Fibroblast of mammary gland (primary cell): Measurements from ENCODE around the gene PARD6G.
A peak's percentile ranks its signal among the peaks of the same experiment; 100 is the strongest.
"Not testable (repeated sequence)": the region's sequence is repeated elsewhere in the genome, so short reads cannot be mapped to it uniquely, and the experiment has no call there.

Source experiments
- DNase-seq: peaks from one replicate; pipeline ENCODE4 v3.0.0-alpha.2; 2010; ENCODE audit warnings: low read depth
- H3K4me3 ChIP-seq: 2 replicates; pipeline ENCODE4 v1.5.1; 2011; ENCODE audit warnings: low read depth, mild to moderate bottlenecking, low read length, moderate library complexity; ENCODE audit not compliant: control insufficient read depth
- CTCF ChIP-seq: conservative IDR thresholded peaks from 2 replicates; pipeline ENCODE4 v1.5.1; 2011; ENCODE audit warnings: low read depth, low read length, inconsistent platforms; ENCODE audit not compliant: control insufficient read depth, insufficient read depth

Gene PARD6G

GRCh38 chr18:80247393-80247841 lies at the start of gene PARD6G:
Gene PARD6G, minus strand, starts transcription at chr18:80247514. Its CDS starts 166 bp downstream, at chr18:80247348.
- H3K4me3 ChIP-seq: peak within 1 kb of the TSS; percentile 51
- peak; percentile 47 for DNase-seq
- TF ChIP-seq CTCF: no peak

GRCh38 chr18:80262241-80263033 lies 15.1 kb upstream of the PARD6G start:
- not testable (repeated sequence) for H3K4me3 ChIP-seq, DNase-seq
- TF ChIP-seq CTCF: peak; percentile 37

- no peak overlapping the region for H3K4me3 ChIP-seq
- no peak for DNase-seq
- no peak for TF ChIP-seq CTCF
These were observed 12.3 kb upstream of the PARD6G start for GRCh38 chr18:80259610-80260009.

GRCh38 chr18:80258640-80259039 lies 11.3 kb upstream of the PARD6G start:
- no peak for TF ChIP-seq CTCF
- no peak overlapping the region for H3K4me3 ChIP-seq
- no peak for DNase-seq

GRCh38 chr18:80257579-80258543 lies 10.5 kb upstream of the PARD6G start:
- H3K4me3 ChIP-seq: not testable (repeated sequence)
- peak; percentile 67 for DNase-seq
- peak; percentile 79 for TF ChIP-seq CTCF

GRCh38 chr18:80254971-80255500 lies 7.7 kb upstream of the PARD6G start:
- DNase-seq: no peak
- no peak for TF ChIP-seq CTCF
- no peak overlapping the region for H3K4me3 ChIP-seq
